ENCODE measurements around the gene NAGK. TPM values are rescaled to one million over a fixed set of nuclear protein-coding genes. Genes with fewer than 3 reads are reported as not detected.
A peak's percentile ranks its signal among the peaks of the same experiment; 100 is the strongest.
"Not testable (repeated sequence)": the region's sequence is repeated elsewhere in the genome, so short reads cannot be mapped to it uniquely, and the experiment has no call there.

NAGK gene
- total RNA-seq, 2 donors from 2014 or later, result 72.6 to 80.8 TPM

- not testable (repeated sequence) for H3K36me3 Mint-ChIP-seq (ENCODE audit: low read depth); H3K4me3 Mint-ChIP-seq; H3K4me1 ChIP-seq (ENCODE audit: control insufficient read depth, insufficient read depth, low read length); H3K27me3 Mint-ChIP-seq (ENCODE audit: insufficient read depth); H3K36me3 ChIP-seq (ENCODE audit: control insufficient read depth, insufficient read depth, low read length); H3K9me3 Mint-ChIP-seq; H3K4me1 Mint-ChIP-seq; DNase-seq; H3K9me3 ChIP-seq (ENCODE audit: control insufficient read depth, low read length); H3K9ac ChIP-seq (ENCODE audit: extremely low read depth, low read length, poor library complexity, severe bottlenecking); H3K4me3 ChIP-seq (ENCODE audit: low read length); H3K27ac Mint-ChIP-seq; H3K27ac ChIP-seq (ENCODE audit: low read depth, low read length)
- peaks cover 13% of the 10 kb centered on the region for H3K27me3 ChIP-seq (ENCODE audit: control insufficient read depth, insufficient read depth, low read length, poor library complexity, severe bottlenecking)
- 80 to 83% methylated on average over 12 to 15 of the region's 15 CpGs for WGBS, 2 experiments (ENCODE audit: insufficient coverage in 1 of 2, insufficient read length in 1 of 2)
- TF ChIP-seq CTCF (conservative IDR thresholded peaks at IDR 0.05), result peak; percentile 35
Observed at GRCh38 chr2:71023553-71024243, 44.8 kb upstream of the NAGK start.

- not testable (repeated sequence) for H3K9me3 ChIP-seq (ENCODE audit: control insufficient read depth, low read length); H3K4me3 ChIP-seq (ENCODE audit: low read length); H3K36me3 ChIP-seq (ENCODE audit: control insufficient read depth, insufficient read depth, low read length); DNase-seq; H3K36me3 Mint-ChIP-seq (ENCODE audit: low read depth); H3K4me1 Mint-ChIP-seq; H3K4me3 Mint-ChIP-seq; H3K9me3 Mint-ChIP-seq; H3K27ac ChIP-seq (ENCODE audit: low read depth, low read length); H3K27ac Mint-ChIP-seq; H3K9ac ChIP-seq (ENCODE audit: extremely low read depth, low read length, poor library complexity, severe bottlenecking); H3K4me1 ChIP-seq (ENCODE audit: control insufficient read depth, insufficient read depth, low read length)
- WGBS, 2 experiments (ENCODE audit: insufficient coverage in 1 of 2, insufficient read length in 1 of 2), result 95 to 100% methylated on average over 1 to 7 of the region's 8 CpGs
- H3K27me3 Mint-ChIP-seq (ENCODE audit: insufficient read depth), result peaks cover 20% of the 10 kb centered on the region
- peaks cover 17% of the 10 kb centered on the region for H3K27me3 ChIP-seq (ENCODE audit: control insufficient read depth, insufficient read depth, low read length, poor library complexity, severe bottlenecking)
Observed at GRCh38 chr2:71036296-71036695, 32.2 kb upstream of the NAGK start.

- Histone ChIP-seq H3K4me1 (ENCODE audit: control insufficient read depth, insufficient read depth, low read length) (no peaks in the 10 kb centered on the region), H3K9me3 (ENCODE audit: control insufficient read depth, low read length) (no peaks in the 10 kb centered on the region), H3K27ac (ENCODE audit: low read depth, low read length) (no peak overlapping the region), H3K36me3 (ENCODE audit: control insufficient read depth, insufficient read depth, low read length) (no peaks in the 10 kb centered on the region), H3K4me3 (ENCODE audit: low read length) (no peak overlapping the region), H3K27me3 (ENCODE audit: control insufficient read depth, insufficient read depth, low read length, poor library complexity, severe bottlenecking) (peaks cover 25% of the 10 kb centered on the region), H3K9ac (ENCODE audit: extremely low read depth, low read length, poor library complexity, severe bottlenecking) (no peak overlapping the region)
- no peaks in the 10 kb centered on the region for H3K4me1 Mint-ChIP-seq
- no peak overlapping the region for H3K4me3 Mint-ChIP-seq
- TF ChIP-seq CTCF (conservative IDR thresholded peaks at IDR 0.05), result no peak
- H3K27me3 Mint-ChIP-seq (ENCODE audit: insufficient read depth), result peaks cover 29% of the 10 kb centered on the region
- DNase-seq, result no peak
- H3K27ac Mint-ChIP-seq, result no peak overlapping the region
- H3K9me3 Mint-ChIP-seq, result no peaks in the 10 kb centered on the region
- H3K36me3 Mint-ChIP-seq (ENCODE audit: low read depth), result no peaks in the 10 kb centered on the region
- WGBS, 2 experiments (ENCODE audit: insufficient coverage in 1 of 2, insufficient read length in 1 of 2), result 100% methylated on average over 1 of the region's 4 CpGs
Observed at GRCh38 chr2:71042287-71042686, 26.2 kb upstream of the NAGK start.
